ENCODE results near the gene ACTA2. TPM values are rescaled to one million over a fixed set of nuclear protein-coding genes. Genes with fewer than 3 reads are reported as not detected.

ACTA2 gene
- total RNA-seq, 3 donors from 2014 or later = 87.9 to 1,054 (median 1,036) TPM

DNA sequence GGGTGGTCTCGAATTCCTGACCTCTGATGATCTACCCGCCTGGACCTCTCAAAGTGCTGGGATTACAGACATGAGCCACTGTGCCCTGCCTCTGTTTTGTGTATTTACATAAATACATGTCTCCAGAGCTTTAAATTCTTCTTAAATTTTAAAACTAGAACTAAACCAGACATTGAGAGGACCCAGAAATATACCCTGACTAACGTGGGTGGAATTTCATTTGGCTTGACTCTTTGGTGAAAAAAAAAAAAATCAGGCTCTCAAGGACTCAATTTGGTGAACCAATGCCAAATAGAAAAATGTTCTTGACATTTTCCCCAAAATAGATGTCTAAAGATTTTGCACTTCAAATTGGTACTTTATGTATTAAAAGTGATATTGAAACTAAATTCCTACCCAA, 21.4 kb upstream of the ACTA2 start:
- Histone ChIP-seq H3K4me1 (no peaks in the 10 kb centered on the region), H3K4me3 (no peak overlapping the region), H3K36me3 (no peaks in the 10 kb centered on the region), H3K9me3 (no peaks in the 10 kb centered on the region), H3K27ac (no peak overlapping the region), H3K27me3 (no peaks in the 10 kb centered on the region)
- TF ChIP-seq POLR2AphosphoS5 (IDR thresholded peaks at IDR 0.05) = no peak
- TF ChIP-seq, protein P1, sequence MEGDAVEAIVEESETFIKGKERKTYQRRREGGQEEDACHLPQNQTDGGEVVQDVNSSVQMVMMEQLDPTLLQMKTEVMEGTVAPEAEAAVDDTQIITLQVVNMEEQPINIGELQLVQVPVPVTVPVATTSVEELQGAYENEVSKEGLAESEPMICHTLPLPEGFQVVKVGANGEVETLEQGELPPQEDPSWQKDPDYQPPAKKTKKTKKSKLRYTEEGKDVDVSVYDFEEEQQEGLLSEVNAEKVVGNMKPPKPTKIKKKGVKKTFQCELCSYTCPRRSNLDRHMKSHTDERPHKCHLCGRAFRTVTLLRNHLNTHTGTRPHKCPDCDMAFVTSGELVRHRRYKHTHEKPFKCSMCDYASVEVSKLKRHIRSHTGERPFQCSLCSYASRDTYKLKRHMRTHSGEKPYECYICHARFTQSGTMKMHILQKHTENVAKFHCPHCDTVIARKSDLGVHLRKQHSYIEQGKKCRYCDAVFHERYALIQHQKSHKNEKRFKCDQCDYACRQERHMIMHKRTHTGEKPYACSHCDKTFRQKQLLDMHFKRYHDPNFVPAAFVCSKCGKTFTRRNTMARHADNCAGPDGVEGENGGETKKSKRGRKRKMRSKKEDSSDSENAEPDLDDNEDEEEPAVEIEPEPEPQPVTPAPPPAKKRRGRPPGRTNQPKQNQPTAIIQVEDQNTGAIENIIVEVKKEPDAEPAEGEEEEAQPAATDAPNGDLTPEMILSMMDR (IDR thresholded peaks at IDR 0.05) = no peak
- TF ChIP-seq POLR2A (IDR thresholded peaks at IDR 0.05) = no peak
- intact Hi-C loops (cut with DNase I; ENCODE audit: low total_unique reads) = no loop called here
- no peak for DNase-seq (ENCODE audit: low spot score in 2 of 2)

DNA sequence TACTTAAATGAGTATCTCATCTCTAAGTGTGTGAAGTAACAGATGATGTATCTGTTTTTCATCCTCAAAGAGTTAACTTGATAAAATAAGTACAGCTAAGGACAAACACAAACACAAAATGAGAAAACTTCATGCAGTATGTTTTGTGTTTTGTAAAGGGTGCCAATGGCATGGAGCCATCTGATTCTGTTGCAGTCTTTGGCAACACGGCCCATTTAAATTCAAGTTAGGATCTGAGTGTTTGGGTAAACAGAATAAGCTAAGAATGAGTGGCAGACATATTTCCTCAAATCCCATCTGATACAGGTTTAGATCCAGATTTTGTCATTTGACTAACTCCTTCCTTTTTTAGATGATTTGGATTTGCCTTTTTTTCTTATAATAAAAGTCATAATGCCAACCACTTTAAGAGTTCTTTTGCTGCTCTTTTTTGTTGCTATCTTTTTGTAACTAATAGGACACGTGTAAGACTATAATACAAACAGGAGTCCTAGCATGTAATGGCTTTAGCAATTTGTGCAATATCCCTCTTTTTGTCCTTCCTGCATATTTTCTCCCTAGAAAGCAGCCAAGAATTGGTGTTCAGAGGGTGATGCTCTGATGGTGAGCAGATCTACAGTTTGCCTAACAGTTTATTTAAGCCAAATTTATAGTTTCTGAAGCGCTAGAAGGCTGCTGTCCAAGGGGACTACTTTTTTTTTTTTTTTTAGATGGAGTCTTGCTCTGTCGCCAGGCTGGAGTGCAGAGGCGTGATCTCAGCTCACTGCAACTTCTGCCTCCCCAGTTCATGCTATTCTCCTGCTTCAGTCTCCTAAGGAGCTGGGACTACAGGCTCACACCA, 18.9 kb upstream of the ACTA2 start:
- Histone ChIP-seq H3K9me3 (no peaks in the 10 kb centered on the region), H3K27ac (peak overlapping the region in 1 of 2 donors; percentile 39), H3K27me3 (no peaks in the 10 kb centered on the region), H3K4me3 (no peak overlapping the region), H3K4me1 (no peaks in the 10 kb centered on the region), H3K36me3 (no peaks in the 10 kb centered on the region)
- intact Hi-C loops (cut with DNase I; ENCODE audit: low total_unique reads) = no loop called here
- no peak for DNase-seq (ENCODE audit: low spot score in 2 of 2)
- TF ChIP-seq POLR2AphosphoS5 (IDR thresholded peaks at IDR 0.05) = no peak
- TF ChIP-seq, protein P1 (IDR thresholded peaks at IDR 0.05) = no peak

DNA sequence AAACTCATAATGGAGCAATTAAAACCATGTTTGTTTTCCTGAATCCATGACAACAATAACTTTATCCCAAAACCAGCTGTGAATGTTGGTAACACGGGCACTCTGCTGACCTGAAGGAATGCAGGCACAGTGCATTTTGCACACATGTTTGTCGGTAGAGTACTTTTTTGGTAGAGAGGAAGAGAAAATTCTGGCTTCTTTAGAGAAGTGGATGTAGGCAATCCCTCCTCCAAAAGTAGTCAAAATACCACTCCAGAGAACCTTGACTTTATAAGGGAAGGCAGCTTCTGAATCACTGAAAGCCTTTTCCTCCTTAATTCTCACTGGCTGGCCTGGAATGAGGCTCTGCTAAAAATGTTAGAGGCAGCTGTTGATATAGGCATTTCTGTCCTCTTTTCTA, 15.8 kb upstream of the ACTA2 start:
- no peaks in the 10 kb centered on the region for H3K4me1 ChIP-seq
- H3K36me3 ChIP-seq = no peaks in the 10 kb centered on the region
- no peak for TF ChIP-seq POLR2A (IDR thresholded peaks at IDR 0.05)
- TF ChIP-seq, protein P1 (IDR thresholded peaks at IDR 0.05) = no peak
- peak overlapping the region in 1 of 2 donors; percentile 27 for H3K27ac ChIP-seq
- no peaks in the 10 kb centered on the region for H3K9me3 ChIP-seq
- intact Hi-C loops (cut with DNase I; ENCODE audit: low total_unique reads) = no loop called here
- H3K4me3 ChIP-seq = no peak overlapping the region
- H3K27me3 ChIP-seq = no peaks in the 10 kb centered on the region
- DNase-seq (ENCODE audit: low spot score in 2 of 2) = no peak

DNA sequence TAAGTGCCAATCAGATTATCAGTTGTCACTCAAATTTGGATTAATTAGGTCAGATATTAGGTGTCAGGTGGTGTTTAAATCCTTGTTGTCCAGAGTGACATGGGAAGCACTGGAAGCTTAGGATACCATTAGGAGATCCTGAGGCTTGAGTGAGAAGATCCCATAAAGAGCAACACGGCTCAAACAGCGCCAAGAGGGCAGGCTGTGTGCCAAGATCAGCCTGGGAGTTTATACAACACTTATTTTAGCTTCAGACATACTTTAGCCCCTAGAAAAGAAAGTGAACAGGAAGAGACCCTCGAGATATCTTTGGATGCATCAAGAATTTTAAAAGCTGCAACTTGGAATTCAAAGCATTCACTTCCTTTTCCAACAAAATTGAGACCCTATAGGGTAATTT, 14.2 kb upstream of the ACTA2 start:
- Histone ChIP-seq H3K36me3 (no peaks in the 10 kb centered on the region), H3K9me3 (no peaks in the 10 kb centered on the region), H3K4me3 (no peak overlapping the region), H3K27ac (peak overlapping the region in 1 of 2 donors; percentile 12), H3K4me1 (no peaks in the 10 kb centered on the region), H3K27me3 (no peaks in the 10 kb centered on the region)
- intact Hi-C loops (cut with DNase I; ENCODE audit: low total_unique reads) = no loop called here
- DNase-seq (ENCODE audit: low spot score in 2 of 2) = no peak
- TF ChIP-seq, protein P1 (IDR thresholded peaks at IDR 0.05) = no peak
- TF ChIP-seq POLR2A (IDR thresholded peaks at IDR 0.05) = no peak
- no peak for TF ChIP-seq POLR2AphosphoS5 (IDR thresholded peaks at IDR 0.05)

DNA sequence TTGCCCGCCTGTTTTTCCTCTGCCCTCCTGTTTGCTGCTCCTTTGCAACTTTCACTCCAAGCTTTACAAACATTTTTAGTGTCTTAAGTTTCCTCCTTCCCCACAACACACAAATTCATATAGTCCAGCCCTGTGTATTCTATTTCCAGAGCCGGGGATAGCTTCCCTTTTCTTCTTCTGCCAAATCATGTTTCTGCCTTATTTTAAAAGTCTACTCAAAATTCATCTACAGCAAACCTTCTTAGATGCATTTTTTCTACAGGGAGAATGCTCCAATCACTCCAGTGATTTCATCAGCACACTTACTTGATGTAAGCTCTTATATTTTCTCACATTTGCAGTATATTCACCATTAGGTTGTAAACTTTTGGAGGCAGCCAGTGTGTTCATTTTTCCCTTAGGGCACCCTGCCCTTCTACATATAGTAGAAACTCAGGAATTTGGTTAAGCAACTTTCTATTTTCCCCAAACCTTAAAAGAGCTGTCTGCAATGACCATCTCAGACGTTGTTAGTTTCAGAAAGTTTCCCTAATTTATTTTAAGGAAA, 12.4 kb upstream of the ACTA2 start:
- intact Hi-C loops (cut with DNase I; ENCODE audit: low total_unique reads) = no loop called here
- H3K36me3 ChIP-seq = no peaks in the 10 kb centered on the region
- no peak overlapping the region for H3K27ac ChIP-seq
- H3K4me3 ChIP-seq = no peak overlapping the region
- no peaks in the 10 kb centered on the region for H3K4me1 ChIP-seq
- no peak for DNase-seq (ENCODE audit: low spot score in 2 of 2)
- H3K9me3 ChIP-seq = no peaks in the 10 kb centered on the region
- TF ChIP-seq POLR2AphosphoS5 (IDR thresholded peaks at IDR 0.05) (no peak), POLR2A (IDR thresholded peaks at IDR 0.05) (no peak)
- TF ChIP-seq, protein P1 (IDR thresholded peaks at IDR 0.05) = no peak
- no peaks in the 10 kb centered on the region for H3K27me3 ChIP-seq
